HG02852 (cell line): Measurements from ENCODE around the gene PLCL1.

Source experiments
- ATAC-seq: cut with Tn5 transposase; IDR thresholded peaks from one replicate; pipeline ENCODE4 v1.9.1; 2021; ENCODE audit warnings: mild to moderate bottlenecking, moderate library complexity; ENCODE audit not compliant: unreplicated experiment

Gene PLCL1

GRCh38 chr2:198102120-198102519 lies 297.7 kb downstream of the PLCL1 start:
- ATAC-seq, result no peak

GRCh38 chr2:198102856-198103255 lies 298.5 kb downstream of the PLCL1 start:
- no peak for ATAC-seq

- no peak for ATAC-seq
These were observed 302.4 kb downstream of the PLCL1 start for GRCh38 chr2:198106621-198107385.

GRCh38 chr2:198113316-198113715 lies 308.9 kb downstream of the PLCL1 start:
- ATAC-seq, result no peak

- ATAC-seq, result no peak
These were observed 309.7 kb downstream of the PLCL1 start for GRCh38 chr2:198114064-198114463.

GRCh38 chr2:198115201-198115600 lies 310.8 kb downstream of the PLCL1 start:
- ATAC-seq, result no peak

- ATAC-seq, result no peak
These were observed 312.4 kb downstream of the PLCL1 start for GRCh38 chr2:198116756-198117155.

- no peak for ATAC-seq
These were observed 313.1 kb downstream of the PLCL1 start for GRCh38 chr2:198117406-198118041.

GRCh38 chr2:198127627-198128026 lies 323.2 kb downstream of the PLCL1 start:
- peak; percentile 76 for ATAC-seq

- ATAC-seq, result no peak
These were observed 325.2 kb downstream of the PLCL1 start for GRCh38 chr2:198129609-198130008.

- no peak for ATAC-seq
These were observed 330.0 kb downstream of the PLCL1 start for GRCh38 chr2:198134293-198134955.

- no peak for ATAC-seq
These were observed 331.1 kb downstream of the PLCL1 start for GRCh38 chr2:198135481-198135934.

- no peak for ATAC-seq
These were observed 331.7 kb downstream of the PLCL1 start for GRCh38 chr2:198136142-198136541.

- ATAC-seq, result no peak
These were observed 333.3 kb downstream of the PLCL1 start for GRCh38 chr2:198137733-198138132.

- no peak for ATAC-seq
These were observed 337.3 kb downstream of the PLCL1 start for GRCh38 chr2:198141726-198142125.

- ATAC-seq, result no peak
These were observed 338.8 kb downstream of the PLCL1 start for GRCh38 chr2:198143156-198143555.

GRCh38 chr2:198143793-198144192 lies 339.4 kb downstream of the PLCL1 start:
- no peak for ATAC-seq

- ATAC-seq, result no peak
These were observed 340.3 kb downstream of the PLCL1 start for GRCh38 chr2:198144660-198145059.

- no peak for ATAC-seq
These were observed 342.1 kb downstream of the PLCL1 start for GRCh38 chr2:198146346-198146940.

- ATAC-seq, result no peak
These were observed 352.9 kb downstream of the PLCL1 start for GRCh38 chr2:198157314-198157713.

GRCh38 chr2:198161151-198161550 lies 356.8 kb downstream of the PLCL1 start:
- no peak for ATAC-seq
